ENCODE data around the gene CPT1B.

DNA sequence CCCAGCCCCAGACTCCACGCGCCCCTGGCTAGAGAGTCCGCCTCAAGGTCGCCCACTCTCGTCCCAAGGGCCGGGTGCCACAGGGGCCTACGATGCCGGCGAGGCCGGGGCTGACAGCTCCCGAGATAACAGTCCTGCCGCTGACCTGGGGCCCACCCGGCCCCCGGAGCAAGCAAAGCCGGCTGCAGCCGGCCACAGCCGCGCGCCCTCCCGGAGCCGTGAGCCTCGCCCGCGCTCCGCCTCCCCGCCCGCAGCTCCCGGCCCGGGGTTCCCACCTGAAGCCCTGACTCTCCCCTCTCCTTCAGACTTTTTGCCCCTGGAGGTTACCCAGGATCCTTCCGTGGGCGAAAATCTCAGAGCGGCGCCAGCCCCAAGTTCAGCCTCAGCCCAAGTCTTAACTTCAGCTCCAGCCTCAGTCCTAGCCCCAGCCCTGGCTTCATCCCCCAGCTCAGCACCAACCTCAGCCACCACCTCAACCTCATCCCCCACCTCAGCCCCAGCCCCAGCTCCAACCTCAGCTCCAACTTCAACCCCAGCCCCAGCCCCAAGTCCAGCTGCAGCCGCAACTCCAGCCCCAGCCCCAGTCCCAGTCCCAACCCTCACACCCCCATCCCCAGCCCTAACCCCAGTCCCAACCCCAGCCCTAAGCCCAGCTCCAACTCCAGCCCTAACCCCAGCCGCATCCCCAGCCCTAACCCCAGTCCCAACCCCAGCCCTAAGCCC lies 30.8 kb downstream of the CPT1B start:
- TF ChIP-seq POLR2A (IDR thresholded peaks at IDR 0.05; ENCODE audit: low read length) = no peak
- no peak for TF ChIP-seq GATA1 (IDR thresholded peaks at IDR 0.05; ENCODE audit: low read depth, low read length)
